ENCODE measurements around the gene ASCL3.

- TF ChIP-seq GATA2 (IDR thresholded peaks at IDR 0.05; ENCODE audit: low read depth, low read length): no peak
- no peak for TF ChIP-seq GATA3 (IDR thresholded peaks at IDR 0.05; ENCODE audit: low read depth, low read length)
These were observed 28.5 kb upstream of the ASCL3 start for GRCh38 chr11:8971196-8971923.
